Head of caudate nucleus (tissue), 42 donors: ENCODE measurements around the gene KIAA1671.

Experiments
- DNase-seq, 42 donors: peaks; one replicate each; pipeline versions ENCODE4 v3.0.0 to v3.0.0-alpha.2; 2020 to 2021; ENCODE audit warnings: mixed read lengths in 7 of 42
- intact Hi-C: fragments of 100-400 bp; cut with DNase I; formaldehyde crosslinking; loops from one replicate; pipeline ENCODE4 v1.15.0; 2022

KIAA1671 gene

GRCh38 chr22:25143156-25144076 is 190.9 kb downstream of the KIAA1671 start:
- no peak for DNase-seq
- intact Hi-C loops = no loop called here

- no peak for DNase-seq
- intact Hi-C loops = no loop called here
These were observed 192.0 kb downstream of the KIAA1671 start for GRCh38 chr22:25144522-25144921.

DNA sequence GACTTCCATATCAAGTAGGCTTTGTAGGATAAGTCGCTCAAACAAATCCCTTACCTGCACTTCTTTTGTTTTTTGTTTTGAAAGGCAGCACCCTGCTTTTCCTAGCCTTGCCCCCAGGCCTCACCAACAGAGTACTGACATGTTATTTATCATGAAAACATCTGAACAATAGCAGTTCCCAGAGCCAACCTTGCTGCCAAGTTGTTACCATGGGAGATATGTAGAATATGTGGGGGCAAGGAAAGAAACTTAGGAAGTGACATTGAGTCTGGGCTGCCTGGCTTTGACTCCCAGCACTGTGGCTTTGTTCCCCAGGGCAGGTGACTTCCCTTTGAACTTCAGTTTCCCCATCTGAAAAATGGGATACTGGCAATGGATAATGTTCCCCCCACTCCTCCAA is 193.8 kb downstream of the KIAA1671 start:
- intact Hi-C loops = no loop called here
- no peak for DNase-seq

GRCh38 chr22:25146906-25147641 is 194.6 kb downstream of the KIAA1671 start:
- intact Hi-C loops = no loop called here
- no peak for DNase-seq

DNA sequence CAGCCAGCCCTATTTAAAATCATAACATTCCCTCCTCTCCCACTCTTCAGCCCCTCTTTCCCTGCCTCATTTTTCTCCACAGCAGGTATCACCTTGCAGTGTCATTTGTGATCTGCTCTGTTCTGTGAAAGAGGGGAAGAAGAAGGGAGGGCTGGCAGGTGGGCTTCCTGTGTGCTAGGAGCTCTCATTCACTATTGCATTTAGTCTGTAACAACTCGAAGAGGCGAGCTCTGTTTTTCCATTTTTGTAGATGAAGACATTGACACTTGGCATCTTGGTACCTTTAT is 195.1 kb downstream of the KIAA1671 start:
- DNase-seq = no peak
- intact Hi-C loops = no loop called here

GRCh38 chr22:25148149-25148691 is 195.7 kb downstream of the KIAA1671 start:
- no peak for DNase-seq
- intact Hi-C loops = no loop called here

- intact Hi-C loops = no loop called here
These were observed 196.5 kb downstream of the KIAA1671 start for GRCh38 chr22:25149014-25149413.

GRCh38 chr22:25153961-25154666 is 201.6 kb downstream of the KIAA1671 start:
- DNase-seq = peak in 18 of 42 donors; percentile 11 to 65 (median 28)
- intact Hi-C loops = no loop called here

More at GRCh38 chr22:25149014-25149413, 196.5 kb downstream of the KIAA1671 start:
- DNase-seq = no peak

GRCh38 chr22:25154667-25154999 is 202.1 kb downstream of the KIAA1671 start:
- intact Hi-C loops = no loop called here
- DNase-seq = no peak

GRCh38 chr22:25156736-25157135 is 204.2 kb downstream of the KIAA1671 start:
- intact Hi-C loops = no loop called here

DNA sequence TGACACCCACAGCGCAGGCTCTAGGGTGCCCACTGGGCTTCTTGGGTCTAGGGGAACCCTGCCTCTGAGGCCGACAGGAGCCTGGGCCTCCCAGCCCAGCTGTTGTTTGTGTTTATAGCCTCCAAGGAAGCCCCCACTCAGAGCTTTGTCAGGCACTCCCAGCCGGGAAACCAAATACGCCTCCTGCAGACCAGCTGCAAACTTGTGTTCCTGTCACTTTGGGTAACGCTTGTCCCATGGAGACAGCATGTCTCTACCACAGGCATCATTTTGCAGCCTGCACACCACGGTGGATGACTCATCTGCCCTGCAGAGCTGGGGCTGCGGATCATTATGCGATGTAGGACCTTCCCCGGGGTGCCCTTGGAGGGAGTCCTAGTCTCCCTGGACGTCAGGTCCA is 206.5 kb downstream of the KIAA1671 start:
- intact Hi-C loops = no loop called here
- DNase-seq = peak in 31 of 42 donors; percentile 9 to 74 (median 38)

More at GRCh38 chr22:25156736-25157135, 204.2 kb downstream of the KIAA1671 start:
- peak in 10 of 42 donors; percentile 7 to 52 (median 22) for DNase-seq

GRCh38 chr22:25160120-25160996 is 207.8 kb downstream of the KIAA1671 start:
- no peak for DNase-seq
- intact Hi-C loops = no loop called here

DNA sequence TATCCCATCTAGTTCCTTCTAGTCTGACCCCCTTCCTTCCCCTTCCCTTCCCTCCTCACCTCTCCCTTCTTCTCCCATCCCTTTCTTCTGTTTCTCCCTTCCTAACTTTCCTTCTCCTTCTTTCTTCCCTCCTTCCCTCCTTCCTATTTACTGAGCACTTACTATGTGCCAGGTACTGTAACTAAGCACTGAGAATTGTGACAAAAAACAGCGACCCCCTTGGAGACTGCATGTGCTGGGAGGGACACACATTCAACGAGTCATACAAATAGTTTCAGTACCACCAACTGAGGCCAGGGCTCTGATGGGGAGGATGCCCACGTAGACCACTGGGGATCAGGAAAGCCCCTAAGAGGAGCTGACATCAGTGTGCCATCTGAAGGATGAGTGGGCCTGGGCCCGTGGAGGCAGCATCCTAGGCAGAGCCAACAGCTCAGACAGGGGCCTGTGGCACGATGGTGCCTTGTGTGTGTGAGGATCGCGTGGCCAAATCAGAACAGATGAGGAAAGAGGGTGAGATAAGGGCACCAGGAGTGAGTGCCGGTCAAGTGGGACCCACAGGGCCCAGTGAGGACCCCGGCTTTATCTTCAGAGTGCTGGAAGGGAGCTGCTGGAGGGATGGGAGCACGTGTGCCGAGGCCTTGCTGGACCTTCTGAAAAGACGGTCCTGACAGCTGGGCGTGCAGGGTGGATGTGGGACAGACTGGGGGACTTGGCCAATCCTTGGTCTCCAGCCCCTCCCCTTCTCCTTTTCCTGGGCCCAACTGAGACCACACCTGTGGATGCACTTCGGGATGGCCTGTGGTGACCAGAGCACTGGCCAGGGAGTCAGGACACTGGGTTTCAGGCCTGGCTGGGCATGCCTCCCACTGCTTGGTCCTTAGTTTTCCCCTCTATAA is 208.8 kb downstream of the KIAA1671 start:
- DNase-seq = no peak
- intact Hi-C loops = no loop called here

- intact Hi-C loops = no loop called here
- no peak for DNase-seq
These were observed 209.5 kb downstream of the KIAA1671 start for GRCh38 chr22:25161916-25162530.

DNA sequence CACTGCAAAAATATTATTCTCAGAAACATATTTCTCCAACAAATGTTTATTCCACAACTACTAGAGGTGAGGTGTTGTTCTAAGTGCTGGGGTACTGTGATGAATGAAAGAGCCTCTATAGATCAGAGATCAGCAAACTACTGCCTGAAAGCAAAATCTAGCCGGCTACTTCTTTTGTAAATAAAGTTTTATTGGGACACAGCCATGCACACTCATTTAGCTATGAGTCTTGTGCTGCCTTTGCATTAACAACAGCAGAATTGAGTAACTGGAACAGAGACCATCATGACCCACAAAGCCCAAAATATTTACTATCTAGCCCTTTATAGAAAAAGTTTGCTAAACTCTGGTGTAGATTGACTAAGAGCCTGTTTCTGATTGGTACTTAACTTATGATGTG is 210.0 kb downstream of the KIAA1671 start:
- intact Hi-C loops = no loop called here
- DNase-seq = no peak

DNA sequence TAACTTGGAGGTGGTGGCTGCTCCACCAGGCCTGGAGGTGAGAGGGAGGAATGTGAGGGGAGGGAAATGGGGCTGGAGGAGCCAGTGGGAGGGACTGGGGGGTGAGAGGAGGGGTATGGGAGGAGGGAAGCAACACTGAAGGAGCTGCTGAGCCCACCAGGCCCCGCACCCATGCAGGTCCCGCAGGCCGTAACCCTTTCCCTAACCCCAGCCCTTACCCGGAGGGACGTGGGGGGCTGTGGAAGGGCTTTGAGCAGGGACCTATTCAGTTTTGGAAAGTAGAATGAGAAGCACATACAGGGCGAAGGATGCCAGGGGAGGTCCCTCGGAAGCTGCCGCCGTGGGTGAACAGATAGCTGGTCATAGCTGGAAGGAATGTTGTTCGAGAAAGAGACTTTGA is 213.3 kb downstream of the KIAA1671 start:
- intact Hi-C loops = no loop called here
- DNase-seq = no peak
